ENCODE data around the gene LAGE3.

GRCh38 chrX:154481911-154482601 is 3.0 kb upstream of the LAGE3 start:
- TF ChIP-seq POLR2A (IDR thresholded peaks at IDR 0.05) (no peak), CTCF (IDR thresholded peaks at IDR 0.05) (no peak)
